ENCODE measurements around the gene CRB2. TPM values are rescaled to one million over a fixed set of nuclear protein-coding genes. Genes with fewer than 3 reads are reported as not detected.
A peak's percentile ranks its signal among the peaks of the same experiment; 100 is the strongest.
"Not testable (repeated sequence)": the region's sequence is repeated elsewhere in the genome, so short reads cannot be mapped to it uniquely, and the experiment has no call there.

Gene CRB2
- total RNA-seq, 1 donor from 2014 or later = not detected

- no peak for ATAC-seq
- no peaks in the 10 kb centered on the region for H3K27me3 ChIP-seq (ENCODE audit: low read depth)
- DNase-seq = no peak
Observed at GRCh38 chr9:123395276-123395688, 39.3 kb downstream of the CRB2 start.

GRCh38 chr9:123395689-123396511, 39.9 kb downstream of the CRB2 start:
- Histone ChIP-seq H3K9me3 (no peaks in the 10 kb centered on the region), H3K4me3 (no peak overlapping the region), H3K4me1 (no peaks in the 10 kb centered on the region), H3K36me3 (no peaks in the 10 kb centered on the region), H3K27me3 (ENCODE audit: low read depth) (no peaks in the 10 kb centered on the region), H3K27ac (no peak overlapping the region)
- intact Hi-C loops (cut with DNase I) = no loop called here
- ATAC-seq (no peak), DNase-seq (no peak)
- no peak for TF ChIP-seq CTCF (IDR thresholded peaks at IDR 0.05)

More at GRCh38 chr9:123395276-123395688, 39.3 kb downstream of the CRB2 start:
- Histone ChIP-seq H3K36me3 (no peaks in the 10 kb centered on the region), H3K4me1 (no peaks in the 10 kb centered on the region), H3K9me3 (no peaks in the 10 kb centered on the region), H3K27ac (no peak overlapping the region), H3K4me3 (no peak overlapping the region)
- no peak for TF ChIP-seq CTCF (IDR thresholded peaks at IDR 0.05)
- intact Hi-C loops (cut with DNase I) = no loop called here

- no peak for DNase-seq
- H3K4me3 ChIP-seq = no peak overlapping the region
- H3K27ac ChIP-seq = no peak overlapping the region
- intact Hi-C loops (cut with DNase I) = no loop called here
- no peaks in the 10 kb centered on the region for H3K4me1 ChIP-seq
- no peaks in the 10 kb centered on the region for H3K27me3 ChIP-seq (ENCODE audit: low read depth)
- ATAC-seq = no peak
- H3K36me3 ChIP-seq = no peaks in the 10 kb centered on the region
- TF ChIP-seq CTCF (IDR thresholded peaks at IDR 0.05) = no peak
- H3K9me3 ChIP-seq = no peaks in the 10 kb centered on the region
Observed at GRCh38 chr9:123397975-123398374, 42.0 kb downstream of the CRB2 start.

GRCh38 chr9:123398938-123399337, 42.9 kb downstream of the CRB2 start:
- H3K27ac ChIP-seq; intact Hi-C loops (cut with DNase I); H3K36me3 ChIP-seq; ATAC-seq; H3K4me3 ChIP-seq; DNase-seq; H3K4me1 ChIP-seq; H3K9me3 ChIP-seq; H3K27me3 ChIP-seq (ENCODE audit: low read depth): not testable (repeated sequence)

GRCh38 chr9:123399803-123400378, 43.9 kb downstream of the CRB2 start:
- H3K4me3 ChIP-seq = no peak overlapping the region
- peaks cover 4% of the 10 kb centered on the region for H3K36me3 ChIP-seq
- no peaks in the 10 kb centered on the region for H3K4me1 ChIP-seq
- DNase-seq = no peak
- TF ChIP-seq CTCF (IDR thresholded peaks at IDR 0.05) = peak; percentile 25
- H3K27ac ChIP-seq = no peak overlapping the region
- intact Hi-C loops (cut with DNase I) = no loop called here
- H3K9me3 ChIP-seq = no peaks in the 10 kb centered on the region
- H3K27me3 ChIP-seq (ENCODE audit: low read depth) = no peaks in the 10 kb centered on the region
- no peak for ATAC-seq

- no peaks in the 10 kb centered on the region for H3K4me1 ChIP-seq
- ATAC-seq (peak; percentile 33 to 52), DNase-seq (no peak)
- H3K27ac ChIP-seq = peak overlapping the region; percentile 8
- intact Hi-C loops (cut with DNase I) = no loop called here
- no peaks in the 10 kb centered on the region for H3K9me3 ChIP-seq
- no peaks in the 10 kb centered on the region for H3K27me3 ChIP-seq (ENCODE audit: low read depth)
- TF ChIP-seq CTCF (IDR thresholded peaks at IDR 0.05) = no peak
- peak overlapping the region; percentile 14 for H3K4me3 ChIP-seq
- H3K36me3 ChIP-seq = peaks cover 4% of the 10 kb centered on the region
Observed at GRCh38 chr9:123400926-123401503, 45.0 kb downstream of the CRB2 start.

All from lower lobe of right lung (tissue), 2 donors.